GM21367 (cell line): Measurements from ENCODE around the gene ATOH8.
"Not testable (repeated sequence)": the region's sequence is repeated elsewhere in the genome, so short reads cannot be mapped to it uniquely, and the experiment has no call there.

Source experiments
- ATAC-seq: cut with Tn5 transposase; IDR thresholded peaks from one replicate; pipeline ENCODE4 v1.9.1; 2021; ENCODE audit not compliant: unreplicated experiment

Gene ATOH8

GRCh38 chr2:85822766-85823165, 69.0 kb downstream of the ATOH8 start:
- ATAC-seq, result no peak

DNA sequence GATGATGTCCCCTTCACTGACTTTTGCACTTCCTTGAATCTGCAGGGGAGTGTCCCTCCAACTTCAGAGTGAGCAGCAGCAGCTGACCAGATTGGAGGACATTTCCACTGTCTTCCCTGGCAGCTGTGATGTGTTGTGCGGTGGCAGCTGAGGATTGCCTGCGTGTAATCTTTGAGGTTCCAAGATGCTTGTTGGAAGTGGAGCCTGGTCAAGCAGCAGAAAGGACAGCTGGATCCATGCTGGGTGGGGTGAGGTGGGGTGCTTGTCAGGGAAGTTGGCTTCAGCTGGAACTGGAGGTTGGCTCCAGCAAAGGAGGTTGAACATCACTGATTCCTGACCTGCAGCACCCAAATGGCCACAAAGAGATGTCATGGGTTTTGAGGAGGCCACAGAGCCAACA, 70.2 kb downstream of the ATOH8 start:
- ATAC-seq, result no peak

DNA sequence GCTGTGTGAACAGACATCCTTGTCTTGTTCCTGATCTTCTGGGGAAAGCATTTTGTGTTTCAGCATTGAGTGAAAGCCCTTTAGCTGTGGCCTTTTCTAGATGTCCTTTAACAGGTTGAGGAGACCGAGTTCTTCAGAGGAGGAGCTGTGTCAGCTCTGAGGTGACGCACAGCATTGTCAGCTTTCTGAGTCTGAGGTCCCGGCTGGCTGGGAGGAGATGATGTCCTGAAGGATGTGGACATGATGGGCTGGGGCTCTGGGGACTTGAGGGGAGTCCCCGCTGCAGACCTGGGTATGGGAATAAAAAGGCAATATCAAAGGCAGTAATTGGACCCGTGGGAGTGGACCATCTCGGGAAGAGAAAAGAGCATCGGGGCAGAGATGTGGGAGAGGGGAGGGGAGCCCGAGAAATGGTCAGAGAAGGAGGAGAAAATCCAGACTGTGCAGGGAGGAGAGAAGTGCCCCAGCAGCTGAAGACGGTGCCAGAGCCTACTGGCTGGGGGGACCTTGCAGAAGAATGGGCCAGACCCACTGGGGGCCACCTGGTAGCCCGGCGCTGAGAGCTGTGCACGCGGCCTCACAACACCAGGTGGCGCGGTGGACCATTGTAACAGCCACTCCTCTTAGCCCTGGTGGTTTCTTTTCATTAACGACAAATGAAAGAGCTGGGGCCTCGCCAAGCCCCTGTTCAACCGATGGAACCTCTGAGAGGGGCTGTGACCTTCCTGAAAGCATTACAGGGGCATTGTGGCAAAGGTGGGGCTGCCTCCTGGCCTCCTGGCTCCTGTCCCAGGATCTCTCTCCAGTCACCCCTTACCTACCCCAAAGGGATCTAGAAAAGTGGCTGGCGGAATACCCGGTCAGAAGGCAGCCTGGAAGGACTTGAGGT, 73.4 kb downstream of the ATOH8 start:
- ATAC-seq, result peak; percentile 58

DNA sequence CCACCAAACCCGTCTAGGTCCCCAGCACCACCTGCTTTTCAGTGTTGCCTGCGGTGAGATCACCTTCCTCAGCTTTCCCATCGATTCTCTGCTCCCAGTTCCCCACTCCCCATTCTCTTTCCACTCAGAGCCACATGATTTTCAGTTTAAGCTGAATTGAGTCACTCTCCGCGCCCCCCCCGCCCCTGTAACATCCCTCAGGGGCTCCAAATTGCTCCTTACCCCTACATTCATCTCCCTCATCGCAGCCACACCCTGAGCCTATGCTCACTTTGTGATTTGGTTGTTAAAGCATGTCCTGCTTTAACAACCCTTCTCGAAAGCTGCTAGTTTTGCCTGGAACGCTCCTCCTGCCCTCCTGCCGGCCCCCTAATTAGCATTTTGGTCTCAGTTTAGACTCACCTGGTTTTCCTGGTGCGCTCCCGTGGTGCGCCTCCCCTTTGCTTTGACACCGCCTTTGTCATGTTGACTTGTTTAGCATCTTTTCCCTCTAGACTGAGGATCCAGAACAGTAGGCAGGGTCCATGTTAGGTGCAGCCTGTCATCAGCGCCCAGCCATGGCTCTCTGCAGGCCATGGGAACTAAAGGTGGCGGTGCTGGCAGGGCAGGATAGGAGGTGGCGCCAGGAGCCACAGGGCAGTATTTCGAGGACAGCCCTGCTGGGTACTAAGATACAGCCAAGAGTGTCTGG, 74.2 kb downstream of the ATOH8 start:
- ATAC-seq, result no peak

DNA sequence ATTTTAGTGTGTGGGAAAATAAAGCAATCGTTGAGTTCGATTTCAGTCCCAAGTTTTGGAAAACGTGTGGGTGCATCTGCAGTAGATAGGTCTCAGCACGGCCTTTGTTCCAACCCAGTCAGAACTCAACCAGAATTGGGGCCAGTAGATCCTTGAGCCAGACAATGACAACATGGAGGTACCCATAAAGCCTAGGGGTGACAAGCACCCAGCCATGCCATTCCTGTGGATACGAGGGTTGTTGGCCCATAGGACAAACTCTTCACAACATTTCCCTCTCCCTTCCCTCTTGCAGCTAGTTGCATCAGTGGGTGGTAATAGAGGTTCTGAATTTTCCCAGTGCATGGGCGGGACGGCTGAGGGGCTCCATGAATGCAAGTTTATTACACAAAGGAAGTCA, 74.9 kb downstream of the ATOH8 start:
- ATAC-seq, result no peak

DNA sequence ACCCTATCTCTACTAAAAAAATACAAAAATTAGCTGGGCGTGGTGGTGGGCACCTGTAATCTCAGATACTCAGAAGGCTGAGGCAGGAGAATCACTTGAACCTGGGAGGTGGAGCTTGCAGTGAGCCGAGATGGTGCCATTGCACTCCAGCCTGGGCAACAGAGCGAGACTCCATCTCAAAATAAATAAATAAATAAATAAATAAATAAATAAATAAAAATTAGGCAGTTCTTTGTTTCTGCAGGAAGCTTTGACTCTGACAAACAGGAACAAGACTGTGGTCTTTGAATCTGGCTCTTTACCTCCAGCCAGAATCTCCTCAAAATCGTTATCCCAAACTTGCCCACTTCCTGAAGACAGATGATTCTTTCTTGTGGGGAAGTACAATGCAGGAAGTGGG, 75.6 kb downstream of the ATOH8 start:
- ATAC-seq, result not testable (repeated sequence)

- ATAC-seq, result no peak
Observed at GRCh38 chr2:85830645-85831044, 76.9 kb downstream of the ATOH8 start.

GRCh38 chr2:85831735-85832134, 77.9 kb downstream of the ATOH8 start:
- no peak for ATAC-seq

- ATAC-seq, result no peak
Observed at GRCh38 chr2:85834466-85834865, 80.7 kb downstream of the ATOH8 start.
